ENCODE results near the gene CELF1. TPM values are rescaled to one million over a fixed set of nuclear protein-coding genes. Genes with fewer than 3 reads are reported as not detected.

CELF1 gene
- total and polyA plus RNA-seq, 2 of the 4 experiments (the other 2 are of a cell fraction) = 63.3 to 135 TPM

- Histone ChIP-seq H2BK5ac (ENCODE audit: low read depth, low read length, poor library complexity, severe bottlenecking) (no peak overlapping the region), H3K4ac (ENCODE audit: low read depth, low read length) (no peak overlapping the region), H4K91ac (ENCODE audit: insufficient read depth, low read depth, low read length) (no peak overlapping the region), H3K9me3 (ENCODE audit: control insufficient read depth, insufficient read depth, low read length) (no peaks in the 10 kb centered on the region), H2AK9ac (replicated peaks; ENCODE audit: low read depth, low read length, poor library complexity) (no peak overlapping the region), H3K9me1 (ENCODE audit: insufficient read depth, low read length) (peaks cover 15% of the 10 kb centered on the region), H4K8ac (ENCODE audit: low read depth in 2 of 2, low read length in 2 of 2) (no peak overlapping the region), H3K23ac (ENCODE audit: low read depth, low read length) (no peak overlapping the region), H3K9ac (ENCODE audit: low read depth, low read length) (no peak overlapping the region), H2BK120ac (ENCODE audit: low read depth, low read length) (no peak overlapping the region), H3K79me1 (ENCODE audit: low read depth in 1 of 2, low read length in 2 of 2) (peaks cover 59 to 84% of the 10 kb centered on the region in 2 experiments), H3K27me3 (ENCODE audit: control insufficient read depth, insufficient read depth, low read length) (no peaks in the 10 kb centered on the region), H3K4me3 (ENCODE audit: insufficient read depth, low read depth, low read length) (no peak overlapping the region), H2AK5ac (ENCODE audit: low read depth, low read length) (no peak overlapping the region), H3K56ac (ENCODE audit: extremely low read depth, insufficient read depth, low read length) (no peak overlapping the region), H3K27ac (ENCODE audit: insufficient read depth, low read length) (no peak overlapping the region), H3K4me2 (ENCODE audit: low read depth, low read length) (no peak overlapping the region), H4K5ac (ENCODE audit: low read depth, low read length) (no peak overlapping the region), H4K20me1 (ENCODE audit: insufficient read depth, low read length) (peaks cover 53% of the 10 kb centered on the region), H3K18ac (ENCODE audit: low read depth, low read length) (no peak overlapping the region), H3K14ac (replicated peaks; ENCODE audit: low read depth, low read length) (no peak overlapping the region), H3K36me3 (ENCODE audit: control insufficient read depth, insufficient read depth, low read length) (peaks cover 7% of the 10 kb centered on the region), H2AFZ (replicated peaks; ENCODE audit: low read length, poor library complexity) (no peak overlapping the region), H3K4me1 (ENCODE audit: control insufficient read depth, insufficient read depth, low read length) (peaks cover 9% of the 10 kb centered on the region), H2BK20ac (ENCODE audit: low read depth, low read length) (no peak overlapping the region), H2BK15ac (ENCODE audit: low read depth, low read length) (no peak overlapping the region)
- BruUV-seq (replicated peaks) = no TSS peak
- 58% methylated on average over 2 of the region's 2 CpGs; no CpG with 5 or more reads in 1 of the 2 experiments for WGBS, 2 experiments (ENCODE audit: extremely low coverage in 2 of 2, insufficient read length in 1 of 2)
- DNase-seq = no peak
- in situ Hi-C loops (cut with MboI; ENCODE audit: low sequenced_read_pairs) (no loop called here), intact Hi-C loops (cut with micrococcal nuclease) (no loop called here), dilution Hi-C loops (cut with HindIII; ENCODE audit: low sequenced_read_pairs, unreplicated experiment) (no loop called here)
- POLR2A ChIA-PET (ENCODE audit: unreplicated experiment) = no interaction called here
- no peak for TF ChIP-seq MAFK (IDR thresholded peaks at IDR 0.05; ENCODE audit: low read depth, low read length)
- no peak for TF ChIP-seq NFE2L2 (IDR thresholded peaks at IDR 0.05; ENCODE audit: low read depth, low read length)
- TF ChIP-seq FOS (IDR thresholded peaks at IDR 0.05; ENCODE audit: low read depth, low read length) = no peak
- TF ChIP-seq RAD21 (IDR thresholded peaks at IDR 0.05; ENCODE audit: low read length) = no peak
- TF ChIP-seq POLR2A (IDR thresholded peaks at IDR 0.05; ENCODE audit: low read depth, low read length) = no peak
- TF ChIP-seq CEBPB (IDR thresholded peaks at IDR 0.05; ENCODE audit: low read depth, low read length) = no peak
- TF ChIP-seq, protein P1, sequence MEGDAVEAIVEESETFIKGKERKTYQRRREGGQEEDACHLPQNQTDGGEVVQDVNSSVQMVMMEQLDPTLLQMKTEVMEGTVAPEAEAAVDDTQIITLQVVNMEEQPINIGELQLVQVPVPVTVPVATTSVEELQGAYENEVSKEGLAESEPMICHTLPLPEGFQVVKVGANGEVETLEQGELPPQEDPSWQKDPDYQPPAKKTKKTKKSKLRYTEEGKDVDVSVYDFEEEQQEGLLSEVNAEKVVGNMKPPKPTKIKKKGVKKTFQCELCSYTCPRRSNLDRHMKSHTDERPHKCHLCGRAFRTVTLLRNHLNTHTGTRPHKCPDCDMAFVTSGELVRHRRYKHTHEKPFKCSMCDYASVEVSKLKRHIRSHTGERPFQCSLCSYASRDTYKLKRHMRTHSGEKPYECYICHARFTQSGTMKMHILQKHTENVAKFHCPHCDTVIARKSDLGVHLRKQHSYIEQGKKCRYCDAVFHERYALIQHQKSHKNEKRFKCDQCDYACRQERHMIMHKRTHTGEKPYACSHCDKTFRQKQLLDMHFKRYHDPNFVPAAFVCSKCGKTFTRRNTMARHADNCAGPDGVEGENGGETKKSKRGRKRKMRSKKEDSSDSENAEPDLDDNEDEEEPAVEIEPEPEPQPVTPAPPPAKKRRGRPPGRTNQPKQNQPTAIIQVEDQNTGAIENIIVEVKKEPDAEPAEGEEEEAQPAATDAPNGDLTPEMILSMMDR (conservative IDR thresholded peaks at IDR 0.05; ENCODE audit: low read depth, low read length) = no peak
- no peak for TF ChIP-seq CHD1 (IDR thresholded peaks at IDR 0.05; ENCODE audit: low read depth, low read length)
- CTCF ChIA-PET = no interaction called here
- no peak for ATAC-seq (ENCODE audit: low read depth)
Measured at GRCh38 chr11:47499161-47499560, 53.8 kb downstream of the CELF1 start.

Measured in IMR-90 (cell line).